NCI-H1436 treated with DMSO at 0.1 percent for 48 hours (cell line): ENCODE results near the gene MAD1L1.
"Not testable (repeated sequence)": the region's sequence is repeated elsewhere in the genome, so short reads cannot be mapped to it uniquely, and the experiment has no call there.

ENCODE experiments used
- DNase-seq: peaks from one replicate; lab custom pipeline; 2025; lab: John Stamatoyannopoulos, UW

MAD1L1 gene

DNA sequence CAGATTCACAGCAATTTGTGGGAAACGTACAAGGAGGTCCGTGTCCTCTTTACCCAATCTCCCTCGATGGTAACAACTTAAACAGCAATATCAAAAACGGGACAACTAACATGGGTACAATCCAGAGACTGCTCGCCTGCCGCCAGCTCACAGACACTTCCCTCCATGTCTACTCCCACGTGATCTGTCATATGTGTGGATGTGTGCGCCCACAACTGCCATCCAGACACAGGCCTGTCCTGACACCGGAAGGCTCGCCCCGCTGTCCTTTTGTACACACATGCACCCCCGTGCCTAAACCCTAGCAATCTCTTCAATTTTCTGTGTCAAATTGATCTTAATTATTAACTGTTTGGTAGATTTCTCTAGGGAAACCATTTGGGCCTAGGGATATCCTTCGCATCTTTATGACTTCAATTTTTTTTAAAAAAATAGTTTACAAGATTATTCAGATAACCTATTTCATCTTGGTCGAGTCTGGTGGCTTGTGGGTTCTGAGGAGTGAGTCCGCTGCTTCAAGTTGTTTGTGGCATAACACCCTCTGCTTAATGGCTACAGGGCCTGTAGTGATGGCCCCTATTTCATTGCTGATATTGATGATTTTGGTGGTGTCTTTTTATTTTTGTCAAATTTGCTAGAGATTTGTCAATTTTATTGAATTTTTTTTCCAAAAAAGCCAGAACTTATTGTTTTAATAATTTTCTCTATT is 260.6 kb downstream of the MAD1L1 start:
- DNase-seq, result no peak

DNA sequence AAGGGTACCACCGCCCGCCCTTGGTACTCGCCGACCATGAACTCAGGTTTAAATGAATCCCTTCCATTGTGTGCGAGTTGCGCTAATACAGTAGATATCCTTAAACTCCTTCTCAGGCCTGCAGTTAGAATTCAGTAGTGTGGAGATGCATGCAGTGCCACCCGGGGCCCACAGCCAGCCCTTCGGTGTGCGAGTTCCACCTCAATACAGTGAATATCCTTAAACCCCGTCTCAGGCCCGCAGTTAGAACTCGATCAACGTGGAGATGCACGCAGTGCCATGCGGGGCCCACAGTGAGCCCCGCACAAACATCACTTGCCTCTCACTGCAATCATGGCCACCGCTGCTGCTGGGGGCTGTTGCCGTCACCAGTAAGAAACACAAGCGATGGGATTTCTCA is 261.9 kb downstream of the MAD1L1 start:
- no peak for DNase-seq

DNA sequence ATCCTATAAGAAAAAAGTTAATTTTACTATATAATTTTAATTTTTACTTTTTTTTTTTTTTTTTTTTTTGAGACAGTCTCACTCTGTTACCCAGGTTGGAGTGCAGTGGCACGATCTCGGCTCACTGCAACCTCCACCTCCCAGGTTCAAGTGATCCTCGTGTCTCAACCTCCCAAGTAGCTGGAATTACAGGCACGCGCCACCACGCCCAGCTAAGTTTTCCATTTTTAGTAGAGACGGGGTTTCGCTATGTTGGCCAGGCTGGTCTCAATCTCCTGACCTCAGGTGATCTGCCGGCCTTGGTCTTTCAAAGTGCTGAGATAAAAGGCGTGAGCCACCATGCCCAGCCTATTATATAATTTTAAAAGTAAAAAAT is 262.5 kb downstream of the MAD1L1 start:
- not testable (repeated sequence) for DNase-seq

DNA sequence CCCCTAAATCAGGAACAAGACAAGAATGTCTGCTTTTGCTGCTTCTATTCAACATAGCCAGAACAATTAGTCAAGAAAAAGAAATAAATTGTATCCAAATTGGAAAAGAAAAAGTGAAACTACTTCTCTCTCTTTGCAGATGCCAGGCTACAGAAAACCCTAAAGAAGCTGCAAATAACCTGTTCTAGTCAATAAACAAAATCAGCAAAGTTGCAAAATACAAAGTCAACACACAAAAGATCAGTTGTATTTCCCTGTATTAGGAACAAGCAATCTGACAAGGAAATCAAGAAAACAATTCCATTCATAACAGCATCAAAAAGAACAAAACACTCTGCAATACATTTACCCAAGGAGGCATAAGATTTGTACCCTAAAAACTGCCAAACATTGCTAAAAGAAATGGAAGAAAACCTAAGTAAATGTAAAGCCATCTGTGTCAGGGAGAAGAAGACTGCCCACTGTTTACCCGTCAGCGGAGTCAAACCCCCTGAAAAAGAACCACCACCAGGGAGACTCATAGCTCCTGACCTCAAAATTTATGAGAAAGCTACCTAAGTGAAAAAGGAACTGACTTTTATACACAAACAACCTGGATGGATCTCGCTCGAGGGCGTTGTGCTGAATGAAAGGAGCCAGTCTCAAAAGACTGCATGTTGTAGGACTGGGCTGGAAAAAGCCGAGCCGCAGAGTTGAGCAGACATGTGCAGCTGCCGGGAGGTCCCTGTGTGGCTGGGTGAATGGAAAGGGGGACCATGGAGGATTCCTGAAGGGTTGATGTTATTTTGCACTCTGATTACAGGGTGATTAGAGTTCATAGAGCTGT is 263.1 kb downstream of the MAD1L1 start:
- no peak for DNase-seq

DNA sequence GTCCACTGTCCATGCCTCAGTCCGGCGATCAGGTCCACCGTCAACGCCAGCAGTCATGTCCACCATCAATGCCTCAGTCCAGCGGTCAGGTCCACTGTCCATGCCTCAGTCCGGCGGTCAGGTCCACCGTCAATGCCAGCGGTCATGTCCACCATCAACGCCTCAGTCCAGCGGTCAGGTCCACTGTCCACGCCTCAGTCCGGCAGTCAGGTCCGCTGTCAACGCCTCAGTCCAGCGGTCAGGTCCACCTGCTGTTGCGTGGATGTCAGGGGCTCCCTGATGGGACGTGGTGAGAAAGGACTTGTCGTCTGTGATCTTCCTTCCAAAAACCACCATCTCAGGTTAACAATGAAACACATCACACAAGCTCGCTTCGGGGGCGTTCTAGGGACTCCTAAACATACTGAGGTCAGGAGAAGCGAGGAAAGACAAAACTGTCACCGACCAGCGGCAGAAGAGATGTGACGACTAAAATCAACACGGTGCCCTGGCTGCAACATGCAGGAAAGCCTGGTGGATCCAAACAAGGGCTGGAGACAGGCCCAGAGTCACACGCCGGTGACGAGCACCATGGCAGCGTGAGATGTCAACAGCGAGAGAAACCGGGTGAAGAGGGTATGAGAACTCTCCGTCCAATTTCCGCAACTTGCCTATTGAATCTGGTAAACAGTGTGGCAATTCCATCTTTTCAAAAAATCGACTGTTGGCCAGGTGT is 264.2 kb downstream of the MAD1L1 start:
- DNase-seq, result no peak

DNA sequence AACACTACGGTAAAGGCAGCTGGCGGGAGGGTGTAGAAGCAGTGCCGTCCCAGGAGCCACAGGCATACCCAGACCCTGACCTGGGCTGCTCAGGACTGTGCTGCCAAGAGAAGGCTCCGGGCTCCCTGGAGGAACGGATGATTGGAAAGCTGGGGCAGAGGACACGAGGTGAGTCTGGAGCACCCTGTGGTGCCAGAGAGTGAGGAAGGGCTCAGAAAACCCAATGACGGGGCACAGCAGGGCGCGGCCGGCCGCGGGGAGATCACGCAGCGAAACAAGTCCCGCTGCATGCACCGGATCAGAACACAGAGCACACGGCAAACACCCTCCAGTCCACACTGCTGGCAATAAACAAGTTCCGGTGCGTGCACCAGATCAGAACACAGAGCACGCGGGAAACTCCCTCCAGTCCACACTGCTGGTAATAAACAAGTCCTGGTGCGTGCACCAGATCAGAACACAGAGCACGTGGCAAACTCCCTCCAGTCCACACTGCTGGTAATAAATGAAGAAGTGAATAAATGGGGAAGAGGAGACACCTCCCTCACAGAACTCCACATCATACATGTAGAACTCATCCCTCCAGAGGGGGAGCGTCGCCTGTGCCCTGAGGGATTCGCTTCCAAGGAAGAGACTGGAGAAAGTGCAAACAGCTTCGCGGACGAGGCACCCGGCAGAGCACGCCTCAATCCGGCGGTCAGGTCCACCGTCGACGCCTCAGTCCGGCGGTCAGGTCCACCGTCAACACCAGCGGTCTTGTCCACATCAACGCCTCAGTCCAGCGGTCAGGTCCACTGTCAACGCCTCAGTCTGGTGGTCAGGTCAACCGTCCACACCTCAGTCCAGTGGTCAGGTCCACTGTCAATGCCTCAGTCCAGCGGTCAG is 265.0 kb downstream of the MAD1L1 start:
- DNase-seq, result no peak

DNA sequence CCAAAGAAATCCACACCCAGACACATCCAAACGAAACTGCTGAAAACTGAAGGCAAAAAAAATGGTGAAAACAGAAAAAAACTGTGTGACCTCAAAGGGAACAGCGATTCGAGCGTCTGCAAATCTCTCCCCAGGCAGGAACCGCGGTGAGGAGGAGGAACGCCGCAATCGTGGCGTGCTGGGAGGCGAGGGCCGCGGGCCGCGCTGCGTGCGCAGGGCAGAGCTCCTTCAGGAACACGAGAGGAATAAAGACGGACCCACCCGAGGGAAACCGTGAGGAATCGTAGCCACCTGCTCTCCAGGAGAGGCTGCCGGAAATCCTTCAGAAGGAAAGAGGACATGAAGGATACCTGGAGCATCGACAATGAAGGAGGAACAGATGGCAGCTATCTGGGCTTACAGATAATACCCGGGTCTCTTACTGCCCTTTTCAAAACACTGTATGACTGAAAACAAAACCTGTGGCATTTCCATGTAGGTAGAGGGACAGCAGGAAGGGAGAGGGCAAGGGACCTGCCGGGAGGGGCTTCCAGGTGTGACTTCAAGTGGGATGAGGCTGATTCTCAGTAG is 266.0 kb downstream of the MAD1L1 start:
- no peak for DNase-seq

DNA sequence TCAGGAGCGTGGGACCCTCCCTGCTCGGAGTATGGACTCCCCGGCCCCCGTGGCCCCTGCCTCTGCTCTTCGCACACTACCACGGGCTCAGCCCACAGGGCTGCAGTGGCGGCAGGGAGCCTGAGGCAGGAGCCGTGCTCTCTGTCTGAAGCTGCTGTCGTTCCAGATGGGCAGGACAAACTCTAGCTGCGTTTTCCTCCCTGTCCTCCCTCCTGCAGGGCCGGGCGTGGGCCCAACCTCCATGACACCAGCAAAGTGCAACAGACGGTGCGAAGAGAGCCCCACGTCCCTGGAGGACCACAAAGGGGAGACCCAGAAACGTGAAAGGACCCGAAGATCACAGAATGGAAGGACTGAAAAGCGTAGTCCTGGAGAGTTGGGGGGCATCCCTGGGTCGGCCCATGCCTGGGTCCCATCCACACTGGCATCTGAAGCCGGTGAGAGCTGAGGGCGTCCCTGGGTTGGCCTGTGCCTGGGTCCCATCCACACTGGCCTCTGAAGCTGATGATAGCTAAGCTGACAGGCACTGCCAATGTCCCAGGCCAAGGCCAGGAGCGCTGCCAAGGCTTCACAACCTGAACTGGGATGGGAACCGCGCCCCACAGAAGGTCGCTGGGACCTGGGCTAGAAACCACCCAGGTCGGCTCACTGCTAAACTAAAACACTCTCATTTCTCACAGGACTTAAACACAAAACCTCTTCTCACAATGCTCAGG is 267.0 kb downstream of the MAD1L1 start:
- no peak for DNase-seq

DNA sequence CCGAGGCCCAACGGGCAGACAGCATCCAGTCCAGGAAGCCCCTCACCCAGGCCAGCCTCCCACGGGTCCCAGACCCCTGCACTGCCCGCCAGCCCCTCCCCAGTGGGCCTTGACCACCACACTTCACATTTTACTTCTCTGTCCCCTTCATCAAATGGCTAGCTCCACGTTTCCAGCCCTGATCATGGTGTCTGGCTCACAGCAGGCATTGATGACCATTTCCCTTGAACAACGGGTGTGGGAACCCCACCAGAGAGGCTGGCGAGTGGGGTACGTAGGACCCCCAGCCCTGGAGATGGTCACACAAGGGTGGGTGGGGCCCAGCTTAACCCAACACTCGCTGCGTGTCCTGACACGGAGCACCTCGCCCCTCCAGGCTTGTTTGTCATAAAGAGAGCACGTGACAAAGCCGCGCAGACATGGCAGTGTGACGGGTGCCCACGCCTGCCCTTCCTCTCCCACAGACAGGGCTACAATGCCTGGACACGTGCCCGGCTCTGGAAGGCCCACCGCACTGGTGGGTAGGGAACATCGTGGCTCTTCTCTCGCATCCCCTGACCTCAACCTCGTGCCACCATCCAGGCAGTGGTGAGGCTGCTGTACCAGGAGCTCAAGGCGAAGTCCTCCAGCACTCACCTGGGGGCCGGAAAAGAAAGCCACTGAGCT is 267.7 kb downstream of the MAD1L1 start:
- DNase-seq, result no peak

DNA sequence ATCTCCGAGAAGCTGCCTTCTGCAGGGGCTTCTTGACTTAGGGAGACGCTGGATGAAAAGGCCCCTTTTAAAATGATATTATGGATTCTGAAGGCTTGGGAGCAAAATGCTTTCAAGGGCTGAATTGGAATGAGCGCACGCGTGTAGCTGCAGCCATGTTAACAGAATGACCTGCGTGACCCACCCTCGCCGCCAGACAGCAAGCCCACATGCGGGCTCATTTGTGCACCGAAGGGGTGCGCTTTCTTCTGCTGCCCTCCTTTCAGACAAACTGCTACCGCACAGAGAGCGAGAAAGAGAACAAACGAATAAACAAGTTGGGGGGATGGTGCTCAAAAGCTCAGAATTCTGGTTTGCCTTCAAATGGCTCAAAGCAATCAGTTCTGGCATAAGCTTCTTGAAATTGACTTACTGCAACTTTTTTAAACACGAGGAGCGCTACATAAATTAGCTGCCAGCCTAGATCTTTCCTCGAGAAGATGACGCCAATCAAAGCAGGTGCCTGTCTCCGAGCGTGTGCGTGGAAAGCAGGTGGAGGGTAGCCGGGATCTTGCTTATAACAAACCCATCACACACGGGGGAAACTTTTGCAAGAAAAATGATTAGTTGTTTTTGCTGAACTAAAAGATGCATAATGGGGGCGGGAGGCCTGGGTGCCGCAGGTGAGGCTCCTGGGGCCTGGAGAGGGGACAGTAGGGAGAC is 268.4 kb downstream of the MAD1L1 start:
- DNase-seq, result no peak

DNA sequence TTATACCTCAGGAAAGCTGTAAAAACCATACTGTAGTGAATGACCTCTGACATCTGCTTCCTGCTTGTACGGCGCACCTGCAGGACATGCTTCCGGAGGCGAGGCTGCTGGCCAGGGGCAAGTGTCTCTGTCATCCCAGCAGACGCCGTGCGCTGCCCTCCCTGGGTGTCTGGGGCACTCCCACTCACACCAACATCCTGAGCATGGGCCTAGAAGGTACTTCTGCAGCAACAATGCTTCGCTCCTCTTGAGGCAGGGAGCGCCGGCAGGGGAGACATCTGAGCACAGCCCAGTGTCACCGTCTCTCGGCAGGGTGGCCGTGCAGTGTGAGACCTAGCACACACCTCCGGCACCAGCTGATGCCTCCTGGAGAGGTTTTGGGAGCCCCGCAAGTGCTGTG is 269.2 kb downstream of the MAD1L1 start:
- DNase-seq, result no peak

DNA sequence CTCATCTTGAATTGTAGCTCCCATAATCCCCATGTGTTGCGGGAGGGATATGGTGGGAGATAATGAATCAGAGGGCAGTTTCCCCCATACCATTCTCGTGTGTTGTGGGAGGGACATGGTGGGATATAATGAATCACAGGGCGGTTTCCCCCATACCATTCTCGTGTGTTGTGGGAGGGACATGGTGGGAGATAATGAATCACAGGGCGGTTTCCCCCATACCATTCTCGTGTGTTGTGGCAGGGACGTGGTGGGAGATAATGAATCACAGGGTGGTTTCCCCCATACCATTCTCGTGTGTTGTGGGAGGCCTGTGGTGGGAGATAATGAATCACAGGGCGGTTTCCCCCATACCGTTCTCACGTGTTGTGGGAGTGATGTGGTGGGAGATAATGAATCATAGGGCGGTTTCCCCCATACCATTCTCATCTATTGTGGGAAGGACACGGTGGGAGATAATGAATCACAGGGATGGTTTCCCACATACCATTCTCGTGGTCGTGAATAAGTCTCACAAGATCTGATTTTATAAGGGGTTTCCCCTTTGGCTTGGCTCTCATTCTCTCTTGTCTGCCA is 271.0 kb downstream of the MAD1L1 start:
- no peak for DNase-seq

DNA sequence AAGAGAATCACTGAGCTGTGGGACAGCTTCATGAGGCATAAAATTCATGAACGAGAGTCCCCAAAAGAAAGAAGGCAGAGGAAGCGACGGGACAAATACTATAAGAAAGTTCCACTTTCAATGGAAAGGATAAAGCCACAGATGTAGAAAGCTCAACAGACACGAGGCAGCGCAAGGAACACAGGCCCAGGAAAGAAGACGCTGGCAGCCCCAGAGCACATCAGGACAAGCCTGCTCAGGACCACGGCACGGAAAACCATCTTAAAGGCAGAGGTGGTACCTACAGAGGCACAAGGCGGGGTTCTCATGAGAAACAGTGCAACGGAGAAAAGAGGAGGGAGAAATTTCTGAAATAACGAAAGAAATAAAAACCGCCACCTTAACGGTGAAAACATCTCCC is 273.4 kb downstream of the MAD1L1 start:
- DNase-seq, result no peak

DNA sequence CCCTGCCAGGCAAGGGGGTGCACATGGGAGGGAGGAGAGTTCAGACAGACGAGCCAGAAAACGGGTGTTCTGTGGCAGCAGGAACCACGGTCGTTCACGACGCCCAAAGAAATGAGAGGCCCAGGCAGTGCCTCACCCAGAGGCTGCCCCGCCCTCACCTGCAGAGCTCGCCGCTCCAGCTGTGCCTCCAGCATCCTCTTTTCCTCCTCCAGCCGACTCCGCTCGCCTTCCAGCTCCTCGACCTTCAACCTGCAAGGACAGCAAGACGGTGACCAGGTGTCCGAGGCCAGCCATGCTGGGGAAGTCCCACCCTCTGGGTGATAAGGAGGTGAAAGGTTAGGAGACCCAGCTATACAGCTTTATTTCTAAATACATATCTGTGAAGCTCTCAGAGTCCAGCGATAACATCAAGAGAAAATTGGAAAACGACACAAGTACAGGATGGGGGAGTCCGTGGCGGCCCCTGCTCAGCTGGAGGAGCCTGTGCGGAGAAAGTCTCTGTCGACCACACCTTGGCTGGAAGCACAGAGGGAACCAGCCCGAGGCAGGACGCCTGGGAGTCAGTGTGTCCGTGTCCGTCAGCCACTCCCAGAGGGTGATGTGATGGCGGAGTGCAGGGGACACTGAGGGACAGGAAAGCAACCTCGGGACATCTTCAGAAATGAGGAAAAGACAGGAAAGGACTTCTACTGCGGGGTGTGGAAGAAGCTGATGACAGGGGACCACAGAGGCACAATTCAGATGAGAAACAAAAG is 275.1 kb downstream of the MAD1L1 start:
- DNase-seq, result no peak

DNA sequence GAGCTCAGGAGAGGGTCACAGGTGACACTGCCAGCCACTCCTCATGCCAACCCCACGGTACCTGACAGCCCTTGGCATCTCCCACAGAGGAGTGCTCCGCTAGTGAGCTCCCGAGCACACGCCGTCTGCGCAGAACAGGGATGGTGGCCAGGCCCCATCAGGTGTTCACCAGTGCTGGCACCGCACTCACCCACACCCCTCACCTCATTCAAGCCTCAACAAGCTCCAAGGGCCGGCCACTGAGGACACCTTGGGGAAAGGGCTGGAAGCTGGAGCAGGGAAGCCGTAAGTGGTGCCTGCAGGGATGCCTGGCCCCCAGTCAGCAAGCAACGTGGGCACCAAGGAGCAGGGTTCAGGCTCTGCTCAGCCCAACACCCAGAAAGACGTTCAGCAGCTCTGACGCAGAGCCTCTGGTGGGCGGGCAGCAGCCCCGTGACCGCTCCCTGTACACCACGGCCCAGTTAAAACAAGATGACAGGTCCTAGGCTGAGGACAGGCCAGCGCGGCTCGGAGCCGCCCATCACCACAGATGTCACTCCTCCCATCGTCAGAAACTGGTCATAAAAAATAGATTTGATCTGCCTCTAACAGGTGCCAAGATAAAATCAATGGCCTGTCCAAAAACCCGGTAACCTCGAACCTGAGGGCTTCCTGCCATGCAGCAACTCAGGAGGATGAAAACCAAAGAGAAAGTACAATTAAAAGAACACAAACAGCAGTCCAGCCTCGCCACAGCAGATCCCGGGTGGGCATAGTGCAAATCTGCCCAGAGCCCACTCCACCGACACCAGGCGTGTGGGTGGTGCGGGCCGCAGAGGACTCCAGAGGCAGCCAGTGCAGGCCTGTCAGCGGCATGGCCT is 275.9 kb downstream of the MAD1L1 start:
- DNase-seq, result no peak

DNA sequence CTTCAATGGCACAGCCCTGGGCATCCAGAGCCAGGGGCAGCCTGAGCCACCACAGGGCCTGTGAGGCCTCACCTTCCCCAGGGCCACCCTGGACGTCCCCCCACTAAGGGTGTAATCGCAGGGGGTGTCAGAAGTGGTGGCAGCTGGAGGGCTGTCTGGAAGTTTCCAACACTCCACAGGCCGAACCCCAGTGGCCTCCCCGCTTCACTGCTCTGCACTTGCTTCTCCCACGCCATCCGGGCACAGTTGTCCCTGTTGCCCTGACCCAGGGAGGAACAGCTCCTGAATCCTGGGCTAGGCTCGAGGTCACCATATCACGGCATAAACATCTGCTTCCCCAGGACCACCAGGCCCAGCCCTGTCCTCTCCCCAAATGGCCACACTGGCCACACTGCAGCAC is 276.6 kb downstream of the MAD1L1 start:
- DNase-seq, result no peak

DNA sequence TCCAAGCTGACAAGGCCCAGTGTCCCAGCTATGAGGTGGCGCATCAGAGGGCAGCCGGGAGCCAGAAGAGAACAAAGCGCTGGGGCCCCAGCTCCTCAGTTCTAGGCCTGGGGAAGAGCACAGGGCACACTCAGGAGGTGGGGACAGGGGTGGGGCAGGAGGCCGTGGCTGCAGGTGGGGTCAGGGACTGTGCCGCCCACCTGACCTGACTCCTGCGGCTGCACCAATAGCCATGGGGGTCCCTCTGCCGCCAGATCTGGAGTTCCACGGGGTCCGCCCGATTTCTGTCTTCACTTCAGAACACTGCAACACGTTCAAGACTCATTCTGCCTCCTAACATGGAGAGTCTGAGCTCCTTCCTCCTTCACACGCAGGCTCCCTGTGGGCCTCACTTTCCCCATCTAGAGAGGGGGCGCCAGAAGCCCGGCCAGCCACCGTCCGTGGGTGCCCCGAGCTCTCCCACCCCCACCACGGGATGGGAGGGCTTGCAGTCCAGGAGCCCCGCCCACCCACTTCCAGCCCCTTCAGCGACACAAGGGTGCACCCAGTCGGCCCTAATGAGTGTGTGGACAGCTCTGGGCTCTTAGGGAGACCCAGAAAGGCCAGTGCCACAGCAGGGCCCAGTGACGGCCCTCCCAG is 278.3 kb downstream of the MAD1L1 start:
- DNase-seq, result no peak
